Islet of Langerhans (tissue), 1 donor: ENCODE results near the gene FABP7.
A peak's percentile ranks its signal among the peaks of the same experiment; 100 is the strongest.

ENCODE experiments used
- FAIRE-seq: peaks from one replicate; lab custom pipeline; 2011; peaks lifted over from hg19 to GRCh38; lab: Jason Lieb, UNC

FABP7 gene

DNA sequence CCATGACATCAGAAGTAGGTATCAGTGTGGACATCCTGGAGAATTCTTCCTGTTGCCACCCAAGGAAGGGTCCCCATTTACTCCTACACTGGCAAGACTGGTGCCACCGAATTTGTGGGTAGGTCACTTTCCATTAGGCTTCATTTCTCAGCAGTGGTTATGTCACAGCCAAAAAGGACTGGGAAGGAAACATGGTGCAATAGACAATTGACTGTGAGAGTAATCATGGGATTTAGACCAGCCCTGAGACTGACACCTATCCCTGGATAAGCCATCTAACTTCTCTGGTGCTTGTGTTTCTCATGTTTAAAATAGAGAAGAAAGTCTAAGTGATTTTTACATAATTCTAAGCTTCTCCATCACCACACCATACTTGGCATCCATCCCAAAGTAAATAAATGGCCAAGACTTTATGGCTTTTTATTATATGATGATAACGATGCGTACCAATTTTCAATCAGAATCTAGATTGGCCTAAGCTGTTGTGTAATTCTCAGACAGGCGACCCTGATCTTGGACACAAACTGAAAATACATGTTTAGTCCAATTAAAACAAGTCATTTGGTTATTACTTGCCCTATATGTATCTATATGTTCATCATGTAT is 19.7 kb downstream of the FABP7 start:
- FAIRE-seq: no peak

DNA sequence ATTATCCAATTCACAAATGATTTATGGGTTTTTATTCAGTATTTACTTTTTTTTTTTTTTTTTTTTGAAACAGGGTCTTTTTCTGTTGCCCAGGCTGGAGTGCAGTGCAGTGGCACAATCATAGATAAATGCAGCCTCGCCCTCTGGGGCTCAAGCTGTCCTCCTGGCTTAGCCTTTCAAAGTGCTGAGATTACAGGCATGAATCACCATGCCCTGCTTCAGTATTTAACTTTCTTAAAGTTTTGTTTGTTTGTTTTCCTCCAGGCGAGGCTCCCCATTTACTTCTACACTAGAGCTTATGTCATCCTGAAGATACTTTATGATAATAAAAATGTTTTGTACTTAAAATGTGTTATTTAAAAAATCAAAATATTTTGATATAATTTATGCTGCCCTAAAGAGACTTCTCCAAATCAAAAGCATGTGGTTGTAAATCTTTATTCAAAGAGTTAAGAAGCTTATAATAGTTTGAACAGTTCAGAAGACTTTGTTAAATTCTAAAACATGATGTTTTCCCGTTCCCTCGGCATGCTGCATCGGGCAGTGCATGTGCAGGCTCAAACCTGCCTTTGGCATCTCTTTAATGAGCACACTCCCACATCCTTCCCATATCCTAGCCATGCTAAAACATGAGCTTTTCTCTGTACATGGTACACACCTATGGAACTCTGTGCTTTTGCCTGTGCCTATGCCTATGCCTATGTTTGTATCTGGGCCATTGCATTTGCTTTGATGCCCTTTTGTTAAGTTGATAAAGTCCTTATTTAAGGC is 20.6 kb downstream of the FABP7 start:
- FAIRE-seq: peak; percentile 55

DNA sequence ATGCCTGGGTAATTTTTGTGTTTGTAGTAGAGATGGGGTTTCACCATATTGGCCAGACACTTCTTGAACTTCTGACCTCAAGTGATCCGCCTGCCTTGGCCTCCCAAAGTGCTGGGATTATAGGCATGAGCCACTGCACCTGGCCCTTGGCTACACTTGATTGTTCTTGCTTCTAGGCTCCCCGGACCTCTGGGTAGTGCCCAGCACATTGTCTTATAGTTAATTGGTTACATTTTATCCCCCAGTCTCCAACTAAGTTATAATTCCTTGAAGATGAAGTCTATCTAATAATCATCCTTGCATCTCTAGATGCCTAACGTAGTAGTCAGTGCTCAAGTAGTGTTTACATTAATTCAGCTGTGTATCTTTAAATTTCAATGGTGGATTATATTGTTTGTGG is 21.4 kb downstream of the FABP7 start:
- no peak for FAIRE-seq

DNA sequence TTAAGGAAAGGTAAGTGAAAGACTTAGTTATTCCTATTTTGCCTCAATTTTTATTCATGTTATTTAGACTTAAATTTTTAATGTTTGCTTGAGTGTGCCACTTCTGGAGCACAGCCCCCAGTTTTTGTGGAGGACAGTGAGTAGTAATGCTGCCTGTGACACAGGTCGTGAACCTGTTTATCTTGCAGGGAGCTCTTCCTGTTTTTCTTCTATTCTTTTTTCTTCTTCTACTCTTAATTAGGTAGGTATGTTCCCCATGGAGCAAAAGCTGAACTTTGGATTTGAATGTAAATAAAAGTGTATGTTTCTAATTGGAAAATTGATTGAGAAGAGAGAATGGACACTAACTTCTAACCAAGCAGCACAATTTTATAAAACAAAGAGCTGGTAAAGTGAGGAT is 21.9 kb downstream of the FABP7 start:
- no peak for FAIRE-seq

DNA sequence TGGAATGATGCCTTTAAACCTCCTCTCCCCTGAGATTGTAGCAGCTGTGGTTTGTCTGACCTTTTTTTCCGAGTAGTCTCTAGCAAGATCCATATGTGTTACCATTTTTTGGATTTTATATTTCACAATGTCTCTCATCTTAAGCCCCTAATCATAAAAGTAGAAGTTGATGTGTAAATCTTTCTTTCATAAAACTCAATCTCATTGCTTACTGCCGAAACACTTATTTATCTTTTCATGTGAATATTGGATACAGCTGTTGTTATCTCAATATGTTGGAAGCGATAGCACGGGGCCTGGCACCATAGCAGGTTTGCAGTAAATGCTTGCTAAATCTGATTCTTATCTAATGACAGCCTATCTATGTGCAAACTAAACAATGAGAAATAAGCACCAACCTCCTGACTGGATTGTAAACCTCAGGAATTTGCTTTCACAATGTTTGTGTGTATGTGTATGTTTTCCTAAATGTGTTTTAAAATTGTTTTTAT is 23.7 kb downstream of the FABP7 start:
- FAIRE-seq: no peak

DNA sequence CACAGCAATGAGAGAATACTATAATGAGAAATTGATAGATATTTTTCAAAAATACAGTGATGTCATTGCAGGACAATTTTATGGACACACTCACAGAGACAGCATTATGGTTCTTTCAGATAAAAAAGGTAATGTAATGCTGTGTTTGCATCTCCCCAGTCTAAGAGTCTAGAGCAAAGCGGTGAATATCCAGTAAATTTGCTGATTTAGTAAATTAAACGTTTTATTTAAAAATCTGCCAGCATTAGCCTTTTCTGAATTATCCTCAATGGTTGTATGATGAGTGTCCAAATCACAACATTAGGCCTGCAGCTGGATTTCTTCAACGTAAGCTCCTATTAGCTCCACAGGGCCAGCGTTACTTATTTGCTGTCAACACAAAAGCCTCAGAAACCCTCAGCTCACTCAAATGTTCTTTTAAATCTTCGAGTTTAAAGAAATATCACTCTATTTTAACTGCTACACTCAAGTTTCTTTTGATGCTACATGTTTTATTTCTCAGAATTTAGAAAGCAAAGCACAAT is 25.5 kb downstream of the FABP7 start:
- peak; percentile 90 for FAIRE-seq

DNA sequence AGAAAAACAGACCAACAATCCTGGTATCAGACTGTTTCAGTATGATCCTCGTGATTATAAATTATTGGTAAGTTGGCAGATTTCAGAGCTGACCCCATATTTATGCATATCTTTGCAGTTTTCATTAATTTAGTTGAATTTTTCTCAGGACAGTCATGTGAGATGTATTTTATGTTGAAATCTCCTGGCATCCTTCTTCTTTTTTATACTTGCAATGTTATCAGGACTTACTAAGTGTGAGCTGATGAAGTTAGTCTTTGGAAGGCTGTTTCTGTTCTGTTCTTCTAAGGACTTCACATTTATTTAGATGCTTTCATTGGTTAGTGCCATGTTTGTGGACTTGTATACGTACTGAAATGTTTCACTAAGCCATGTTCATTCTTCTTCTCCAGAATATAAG is 26.8 kb downstream of the FABP7 start:
- FAIRE-seq: no peak

DNA sequence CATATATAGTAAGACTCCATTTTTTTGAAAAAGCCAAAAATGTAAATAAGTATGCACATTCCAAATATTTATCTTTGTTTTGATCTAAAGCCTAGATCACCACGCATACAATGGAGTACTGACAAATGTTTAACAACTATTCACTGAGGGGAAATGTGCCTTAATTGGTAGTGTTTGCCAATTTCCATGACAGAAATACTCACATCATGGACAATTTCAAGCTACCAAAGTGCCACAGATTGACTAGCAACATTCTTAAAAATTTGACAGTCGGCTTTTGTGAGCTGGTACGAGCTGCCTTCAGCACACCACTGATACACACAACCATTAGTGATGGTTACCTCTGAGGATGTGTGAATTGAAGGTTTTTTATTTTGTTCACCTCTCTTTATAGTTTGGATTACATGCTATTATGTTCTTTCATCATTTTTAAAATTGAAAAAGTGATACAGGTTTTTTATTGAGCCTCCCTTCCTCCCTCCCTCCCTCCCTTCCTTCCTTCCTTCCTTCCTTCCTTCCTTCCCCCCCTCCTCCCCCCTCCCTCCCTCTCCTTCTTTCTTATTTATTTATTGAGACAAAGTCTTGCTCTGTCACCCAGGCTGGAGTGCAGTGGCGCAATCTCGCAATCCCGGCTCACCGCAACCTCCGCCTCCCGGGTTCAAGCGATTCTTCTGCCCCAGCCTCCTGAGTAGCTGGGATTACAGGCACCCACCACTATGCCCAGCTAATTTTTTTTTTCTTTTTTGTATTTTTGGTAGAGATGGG is 28.8 kb downstream of the FABP7 start:
- FAIRE-seq: no peak

DNA sequence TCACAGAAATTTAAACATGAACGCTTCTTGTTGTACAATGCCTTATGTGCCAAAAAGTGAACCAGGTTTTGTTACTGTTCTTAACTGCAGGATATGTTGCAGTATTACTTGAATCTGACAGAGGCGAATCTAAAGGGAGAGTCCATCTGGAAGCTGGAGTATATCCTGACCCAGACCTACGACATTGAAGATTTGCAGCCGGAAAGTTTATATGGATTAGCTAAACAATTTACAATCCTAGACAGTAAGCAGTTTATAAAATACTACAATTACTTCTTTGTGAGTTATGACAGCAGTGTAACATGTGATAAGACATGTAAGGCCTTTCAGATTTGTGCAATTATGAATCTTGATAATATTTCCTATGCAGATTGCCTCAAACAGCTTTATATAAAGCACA is 29.5 kb downstream of the FABP7 start:
- FAIRE-seq: peak; percentile 51

DNA sequence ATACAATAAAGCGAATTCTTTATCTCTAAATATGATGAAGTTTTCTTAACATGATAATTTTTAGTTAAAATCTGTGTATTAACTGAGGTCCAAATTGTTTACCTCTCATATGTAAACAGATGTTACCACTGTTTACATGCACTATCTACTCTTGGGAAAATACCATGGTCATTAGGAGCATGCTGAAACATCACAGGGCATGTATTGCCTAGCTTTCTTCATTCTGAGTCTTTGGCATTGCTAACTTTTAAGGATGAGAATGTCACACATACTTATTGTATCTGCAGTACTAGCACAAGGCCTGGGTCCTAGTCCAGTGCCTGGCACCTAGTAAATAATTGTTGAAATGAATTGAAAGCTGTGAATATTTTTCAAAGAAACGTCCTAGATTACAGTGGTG is 30.2 kb downstream of the FABP7 start:
- no peak for FAIRE-seq

DNA sequence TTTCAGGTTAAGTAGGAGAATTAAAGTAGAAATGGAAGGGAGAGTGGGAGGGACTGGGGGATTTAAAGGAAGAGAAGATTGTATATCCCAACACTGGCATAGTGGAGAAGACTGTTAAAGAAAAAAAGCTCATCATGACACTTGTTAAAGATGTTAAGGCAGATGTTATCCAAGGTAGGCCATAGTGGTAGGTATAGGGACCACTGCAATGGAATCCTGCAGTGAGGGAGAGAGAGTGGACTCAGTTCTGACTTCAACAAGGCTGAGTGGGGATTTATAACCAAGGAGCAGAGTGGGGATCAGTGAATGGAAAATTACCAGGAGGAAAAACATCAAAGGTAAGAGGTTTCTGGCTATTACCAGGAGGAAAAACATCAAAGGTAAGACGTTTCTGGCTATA is 30.7 kb downstream of the FABP7 start:
- FAIRE-seq: no peak

DNA sequence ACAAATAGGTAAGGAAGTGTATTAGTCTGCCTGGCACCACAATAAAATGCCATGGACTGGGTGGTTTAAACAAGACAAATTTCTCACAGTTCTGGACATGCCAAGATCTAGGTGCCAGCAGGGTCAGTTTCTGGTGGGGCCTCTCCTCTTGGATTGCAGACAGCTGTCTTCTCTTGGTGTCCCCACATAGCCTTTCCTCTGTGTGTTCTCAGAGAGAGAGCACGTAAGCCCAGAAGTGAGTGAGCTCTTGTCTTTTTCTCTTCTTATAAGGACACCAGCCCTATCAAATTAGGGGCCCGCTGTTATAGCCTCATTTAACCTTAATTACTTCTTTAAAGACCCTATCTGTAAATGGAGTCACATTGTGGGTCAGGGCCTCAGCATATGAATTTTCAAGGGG is 37.8 kb downstream of the FABP7 start:
- no peak for FAIRE-seq

DNA sequence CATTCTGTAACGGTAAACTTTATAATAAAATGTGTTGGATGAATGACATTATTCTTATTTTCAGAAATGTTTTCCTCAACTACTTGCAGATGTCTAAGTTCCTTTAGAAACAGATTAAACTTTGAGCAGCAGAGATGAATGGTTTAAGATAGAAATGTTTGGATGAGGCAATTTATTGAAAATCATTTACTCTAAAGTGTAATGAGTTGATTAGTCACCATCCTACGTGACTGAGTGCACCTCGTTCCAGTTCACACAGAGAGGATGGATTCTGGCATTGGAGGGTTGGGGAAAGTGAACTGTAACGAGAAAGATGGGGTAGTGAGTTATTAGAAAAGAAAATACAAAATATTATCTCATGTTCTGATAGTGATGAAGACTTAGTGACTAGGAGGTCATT is 38.2 kb downstream of the FABP7 start:
- FAIRE-seq: peak; percentile 89

DNA sequence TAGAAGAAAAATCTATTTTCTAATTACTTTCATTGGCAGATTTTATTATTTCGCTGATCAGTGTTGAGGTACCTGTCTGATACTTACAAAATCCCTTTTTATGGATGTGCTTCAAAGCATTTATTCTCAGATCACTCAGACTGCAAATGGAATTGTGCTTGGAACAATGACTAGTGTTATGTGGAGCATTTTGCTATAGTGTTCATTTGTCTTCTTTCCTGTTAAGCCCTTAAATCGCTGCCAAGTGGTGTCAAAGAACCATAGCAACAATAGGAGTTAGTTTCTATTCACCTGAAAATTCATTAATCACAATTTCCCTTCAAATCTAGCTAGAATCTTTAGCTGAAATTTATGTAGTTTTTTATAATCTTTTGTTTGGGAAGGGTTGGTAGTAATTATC is 39.4 kb downstream of the FABP7 start:
- FAIRE-seq: no peak

DNA sequence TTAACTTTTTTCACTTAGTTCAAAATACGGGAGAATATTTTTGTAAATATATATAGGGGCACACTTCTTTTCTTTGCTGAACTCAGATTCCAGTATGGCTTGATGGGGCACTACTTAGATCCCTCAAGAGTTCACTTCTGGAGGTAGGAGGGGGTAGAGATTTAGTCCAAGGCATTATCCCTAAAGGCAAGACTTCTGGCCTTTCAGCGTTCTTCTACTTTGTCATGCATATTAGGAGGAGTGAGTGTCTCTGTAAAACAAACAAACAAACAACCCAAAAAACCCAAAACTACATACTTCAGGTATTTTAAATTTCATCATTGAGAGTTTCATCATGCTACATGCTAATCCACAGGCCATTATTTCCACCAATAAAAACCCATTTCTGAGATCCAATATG is 41.6 kb downstream of the FABP7 start:
- no peak for FAIRE-seq

DNA sequence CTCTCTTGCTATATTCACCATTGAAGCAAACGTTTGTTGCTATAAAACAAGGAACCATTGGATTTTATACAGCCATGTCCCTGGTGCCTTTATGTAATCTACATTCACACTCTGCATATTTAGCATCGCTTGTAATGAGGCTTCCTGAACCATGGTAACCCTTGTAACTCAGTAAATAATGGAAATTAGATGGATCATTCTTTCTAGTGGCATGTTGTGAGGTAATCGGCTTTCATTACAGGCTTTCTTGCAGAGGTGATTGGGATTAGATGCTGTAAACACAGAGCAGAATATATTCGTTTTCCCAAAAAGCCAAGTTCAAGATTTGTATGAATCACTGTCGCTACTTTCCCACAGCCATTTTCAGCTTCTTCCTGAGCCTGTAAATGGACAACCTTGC is 45.6 kb downstream of the FABP7 start:
- FAIRE-seq: no peak

DNA sequence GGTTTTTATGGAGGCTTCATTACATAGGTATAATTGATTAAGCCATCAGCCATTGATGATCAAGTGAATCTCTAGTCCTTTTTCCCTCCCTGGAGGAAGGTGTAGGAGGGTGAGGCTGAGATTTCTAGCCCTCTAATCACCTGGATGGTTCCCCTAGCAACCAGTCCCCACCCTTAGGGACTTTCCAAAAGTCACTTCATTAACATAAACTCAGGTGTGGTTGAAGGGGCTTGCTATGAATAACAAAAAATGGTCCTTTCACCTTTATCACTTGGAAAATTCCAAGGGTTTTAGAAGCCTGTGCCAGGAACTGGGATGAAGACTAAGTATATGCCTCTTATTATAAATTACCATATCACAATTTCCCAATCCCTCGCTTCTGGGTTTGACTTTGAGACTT is 49.9 kb downstream of the FABP7 start:
- FAIRE-seq: no peak

DNA sequence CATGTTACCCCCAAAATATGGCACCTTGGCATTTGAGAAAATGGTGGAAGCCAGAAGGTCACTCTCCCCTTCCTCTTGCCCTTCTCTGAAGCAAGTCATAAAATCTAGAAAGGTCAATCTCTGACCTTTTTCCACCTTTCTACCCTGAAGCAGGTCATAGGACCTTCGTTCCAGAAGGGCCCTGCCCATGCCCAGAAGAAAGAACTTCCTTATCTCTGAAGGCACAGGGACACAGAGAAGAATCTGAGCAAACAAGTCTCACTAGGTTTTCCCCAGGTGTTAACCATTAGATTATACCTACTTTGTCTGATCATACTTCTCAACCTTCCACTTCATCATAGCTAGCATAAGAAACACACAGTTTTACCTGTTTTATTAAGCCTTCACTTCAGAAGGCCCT is 52.0 kb downstream of the FABP7 start:
- no peak for FAIRE-seq

DNA sequence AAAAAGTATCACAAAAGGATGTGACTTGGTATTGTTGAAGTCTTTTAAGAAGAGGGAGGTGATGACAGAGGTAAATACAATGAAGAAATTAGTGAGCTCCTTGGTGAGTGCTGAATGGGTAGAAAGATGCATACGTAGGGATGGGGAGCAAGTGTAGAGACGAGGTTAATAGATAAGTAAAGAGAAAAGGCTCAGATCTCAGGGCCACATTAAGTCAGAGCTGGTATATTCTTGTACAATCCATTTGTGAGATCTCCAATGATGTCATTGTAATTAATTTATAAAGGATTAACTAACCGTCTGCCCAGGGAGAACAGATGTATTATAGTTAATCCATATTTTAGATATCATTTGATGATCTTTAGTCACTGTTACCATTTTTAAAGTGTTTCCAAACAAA is 52.9 kb downstream of the FABP7 start:
- no peak for FAIRE-seq

DNA sequence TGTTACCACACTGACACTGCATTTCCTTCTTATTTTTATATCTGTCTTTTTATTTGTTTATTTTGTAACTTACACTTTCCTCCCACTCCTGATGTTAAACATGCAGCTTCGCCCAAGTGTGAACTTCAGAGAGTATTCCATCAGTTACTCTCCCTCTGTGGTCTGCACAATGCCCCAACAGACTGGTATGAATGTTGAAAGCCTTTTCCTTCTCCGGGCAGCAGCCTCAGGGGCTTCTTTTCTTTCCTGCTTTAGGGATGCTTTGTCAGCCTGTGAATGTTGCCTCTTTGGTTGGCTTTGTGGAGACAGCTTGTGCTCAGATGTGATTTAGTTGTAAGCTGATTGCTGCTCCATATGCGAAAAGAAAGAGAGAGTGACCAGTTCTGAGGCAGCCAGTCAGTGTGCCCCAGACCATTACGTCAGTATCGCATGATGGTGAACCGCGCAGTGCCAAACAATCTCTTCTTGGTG is 53.5 kb downstream of the FABP7 start:
- FAIRE-seq: no peak
